Spleen (tissue), 11 donors: Measurements from ENCODE around the gene FMN2. TPM values are rescaled to one million over a fixed set of nuclear protein-coding genes. Genes with fewer than 3 reads are reported as not detected.

Experiments
- DNase-seq: peaks from one replicate; pipeline ENCODE4 v3.0.0-alpha.2; 2020
- H3K27ac ChIP-seq, 8 donors: fragments of 200-600 bp; sonication (generic) in 7 of 8; 1 replicate in 4 of 8; 2 replicates in 4 of 8; pipeline versions ENCODE4 v1.5.0 to v1.8.0; 2016 to 2021; ENCODE audit warnings: inconsistent platforms in 4 of 8, mild to moderate bottlenecking in 4 of 8, moderate library complexity in 1 of 8
- H3K27me3 ChIP-seq, 7 donors: fragments of 200-600 bp; sonication (generic) in 6 of 7; replicated peaks in 1 of 7; 1 replicate in 4 of 7; 2 replicates in 3 of 7; pipeline versions ENCODE4 v1.5.0 to v1.8.0; 2016 to 2021; ENCODE audit warnings: inconsistent platforms in 3 of 7, mild to moderate bottlenecking in 1 of 7
- H3K36me3 ChIP-seq, 6 donors: fragments of 200-600 bp; sonication (generic) in 5 of 6; 1 replicate in 4 of 6; 2 replicates in 2 of 6; pipeline versions ENCODE4 v1.5.0 to v1.8.0; 2016 to 2021; ENCODE audit warnings: inconsistent platforms in 2 of 6
- H3K4me1 ChIP-seq, 6 donors: fragments of 200-600 bp; sonication (generic) in 5 of 6; 1 replicate in 3 of 6; 2 replicates in 3 of 6; pipeline versions ENCODE4 v1.5.0 to v1.8.0; 2016 to 2021; ENCODE audit warnings: inconsistent platforms in 3 of 6
- H3K4me3 ChIP-seq, 8 donors: fragments of 200-600 bp; sonication (generic) in 7 of 8; 1 replicate in 4 of 8; 2 replicates in 4 of 8; pipeline versions ENCODE4 v1.5.0 to v1.8.0; 2016 to 2021; ENCODE audit warnings: inconsistent platforms in 4 of 8, mild to moderate bottlenecking in 4 of 8, moderate library complexity in 2 of 8
- H3K9me3 ChIP-seq, 8 donors: fragments of 200-600 bp; sonication (generic) in 7 of 8; 1 replicate in 4 of 8; 2 replicates in 4 of 8; pipeline versions ENCODE4 v1.5.0 to v1.8.0; 2016 to 2021; ENCODE audit warnings: inconsistent platforms in 4 of 8
- POLR2A ChIP-seq, 3 donors: fragments of 450-650 bp; IDR thresholded peaks; one replicate each; pipeline ENCODE4 v1.5.1; 2017; ENCODE audit warnings: antibody characterized with exemption in 3 of 3, mild to moderate bottlenecking in 1 of 3
- POLR2AphosphoS5 ChIP-seq, 3 donors: sonication (generic); formaldehyde crosslinking; IDR thresholded peaks; one replicate each; pipeline ENCODE4 v1.5.1; 2017; ENCODE audit warnings: antibody characterized with exemption in 3 of 3
- WGBS, 5 donors: extraction: QIAGEN DNeasy Blood & Tissue Kit in 3 of 5; methylation state at CpG; one replicate each; pipeline versions ENCODE4 v1.1.5 to v1.1.7; 2013 to 2018; 5-methylcytosine and 5-hydroxymethylcytosine counted together
- intact Hi-C: fragments of 100-400 bp; cut with DNase I; formaldehyde crosslinking; loops from one replicate; pipeline ENCODE4 v1.15.0; 2023; ENCODE audit warnings: low total_unique reads
- polyA plus RNA-seq, 3 donors: library from polyadenylated mRNA; stranded (reverse); fragments of 200-250 nt; gene quantifications; one replicate each; pipeline ENCODE4 v1.2.1, GENCODE V29; 2013
- total RNA-seq, 7 donors: library from RNA; depleted of rRNA in 3 of 7; stranded (reverse); fragments of >200 nt in 3 of 7; fragmentation: NEBNext Ultra II Directional in 4 of 7; extraction: Animal tissue kit (Norgen Biotek cat#: 25700) in 4 of 7; gene quantifications; one replicate each; pipeline versions ENCODE4 v1.1.0 to v1.2.1, GENCODE V29; 2016 to 2021
- TF ChIP-seq, protein P1 (sequence below), 11 experiments: fragments of 200-600 bp in 7 of 11; fragments of 450-650 bp in 4 of 11; sonication (generic) in 4 of 11; IDR thresholded peaks in 8 of 11; conservative IDR thresholded peaks in 3 of 11; 1 replicate in 7 of 11; 2 replicates in 4 of 11; pipeline versions ENCODE4 v1.4.0 to v1.8.0; 2016 to 2021; ENCODE audit warnings: antibody characterized with exemption in 11 of 11, inconsistent platforms in 4 of 11, mild to moderate bottlenecking in 1 of 11
- donor health status: healthy with polysubstance abuse.
- donor health status: DM: no; HTN: no; CAD: no; lungs with moderate emphysema.
- donor health status: DM: no; HTN: no; CAD: no.
- donor health status: Bipolar disorder and iron deficiency.
- donor health status: healthy.
- donor health status: DM: no; HTN: no; CAD: no.
- donor health status: DM: yes; HTN: yes; CAD: no.

The FMN2 gene
- total and polyA plus RNA-seq, 10 donors: 0.04 to 0.24 (median 0.12) TPM; not detected in 6

DNA sequence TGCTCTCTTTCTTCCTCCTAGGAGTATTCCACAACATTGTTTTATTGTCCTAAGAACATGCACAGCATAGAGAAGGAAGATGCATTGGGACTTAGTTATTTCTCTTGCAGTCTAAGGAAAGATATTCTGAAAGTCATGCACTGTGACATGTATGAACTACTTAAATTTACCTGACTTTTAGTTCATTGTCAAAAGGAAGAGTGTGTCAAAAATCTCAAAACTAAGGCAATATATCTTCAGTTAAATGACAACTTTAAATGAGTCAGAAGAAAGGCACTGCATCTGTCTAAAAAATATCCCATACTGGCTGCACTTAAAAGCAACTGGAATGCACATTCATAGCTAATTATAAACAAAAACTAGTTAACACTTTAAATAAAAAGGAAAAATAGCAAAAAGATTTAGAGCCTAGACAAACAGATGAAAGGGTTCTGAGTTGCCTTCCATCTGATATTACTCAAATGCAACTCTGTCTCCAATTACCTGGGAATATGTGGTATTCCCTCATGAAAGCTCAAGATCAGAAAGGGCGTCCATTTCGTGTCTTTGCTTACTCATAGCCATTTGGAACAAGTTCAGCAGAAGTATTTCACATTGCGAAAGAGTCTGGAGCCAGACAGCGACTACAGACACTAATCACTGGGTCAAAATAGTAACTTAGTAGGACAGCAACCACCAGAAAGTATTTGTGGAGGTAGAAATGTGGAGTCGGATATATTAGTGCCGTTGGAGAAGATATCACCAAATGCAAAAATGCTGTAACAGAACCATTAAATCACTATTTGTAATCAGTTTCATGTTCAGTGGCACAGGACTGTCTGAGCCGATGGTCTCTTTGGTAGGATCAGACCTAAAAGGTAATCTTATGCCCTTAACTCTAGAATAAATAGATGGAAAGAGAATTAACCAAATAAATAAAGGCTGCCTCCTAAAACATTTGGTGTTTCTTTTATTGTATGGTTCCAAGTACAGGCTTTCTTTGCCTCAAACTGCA is 294.6 kb downstream of the FMN2 start:
- Histone ChIP-seq H3K27ac (no peak overlapping the region), H3K9me3 (peaks cover 5 to 24% (median 18%) of the 10 kb centered on the region in 8 donors), H3K4me1 (no peaks in the 10 kb centered on the region), H3K4me3 (no peak overlapping the region), H3K27me3 (no peaks in the 10 kb centered on the region), H3K36me3 (no peaks in the 10 kb centered on the region)
- TF ChIP-seq POLR2A (IDR thresholded peaks at IDR 0.05) (no peak), POLR2AphosphoS5 (IDR thresholded peaks at IDR 0.05) (no peak)
- TF ChIP-seq, protein P1, sequence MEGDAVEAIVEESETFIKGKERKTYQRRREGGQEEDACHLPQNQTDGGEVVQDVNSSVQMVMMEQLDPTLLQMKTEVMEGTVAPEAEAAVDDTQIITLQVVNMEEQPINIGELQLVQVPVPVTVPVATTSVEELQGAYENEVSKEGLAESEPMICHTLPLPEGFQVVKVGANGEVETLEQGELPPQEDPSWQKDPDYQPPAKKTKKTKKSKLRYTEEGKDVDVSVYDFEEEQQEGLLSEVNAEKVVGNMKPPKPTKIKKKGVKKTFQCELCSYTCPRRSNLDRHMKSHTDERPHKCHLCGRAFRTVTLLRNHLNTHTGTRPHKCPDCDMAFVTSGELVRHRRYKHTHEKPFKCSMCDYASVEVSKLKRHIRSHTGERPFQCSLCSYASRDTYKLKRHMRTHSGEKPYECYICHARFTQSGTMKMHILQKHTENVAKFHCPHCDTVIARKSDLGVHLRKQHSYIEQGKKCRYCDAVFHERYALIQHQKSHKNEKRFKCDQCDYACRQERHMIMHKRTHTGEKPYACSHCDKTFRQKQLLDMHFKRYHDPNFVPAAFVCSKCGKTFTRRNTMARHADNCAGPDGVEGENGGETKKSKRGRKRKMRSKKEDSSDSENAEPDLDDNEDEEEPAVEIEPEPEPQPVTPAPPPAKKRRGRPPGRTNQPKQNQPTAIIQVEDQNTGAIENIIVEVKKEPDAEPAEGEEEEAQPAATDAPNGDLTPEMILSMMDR (IDR thresholded peaks at IDR 0.05 in 8 of 11, conservative IDR thresholded peaks at IDR 0.05 in 3 of 11): no peak
- DNase-seq: no peak
- 68 to 80% (median 73%) methylated on average over 7 of the region's 7 CpGs for WGBS, 5 donors
- intact Hi-C loops: no loop called here

DNA sequence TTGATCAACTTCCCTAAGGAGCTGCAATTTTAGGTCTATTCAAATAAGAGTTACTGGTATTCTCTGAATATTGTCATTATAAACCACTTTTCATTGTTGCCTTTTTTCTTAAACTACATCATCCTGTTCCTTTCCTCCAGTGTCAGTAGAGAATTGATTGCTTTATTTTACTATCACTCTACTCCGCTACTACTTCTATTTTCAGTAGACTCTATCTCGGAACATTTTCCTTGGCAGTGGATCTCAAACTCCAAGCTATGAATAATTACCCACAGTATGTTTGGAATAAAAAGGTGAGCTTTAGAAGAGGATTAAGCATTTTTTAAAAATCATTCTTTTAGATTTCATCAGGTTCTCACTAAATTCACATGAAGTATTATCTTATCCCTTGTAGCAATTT is 295.4 kb downstream of the FMN2 start:
- 74 to 90% (median 87%) methylated on average over 2 of the region's 2 CpGs for WGBS, 5 donors
- Histone ChIP-seq H3K36me3 (no peaks in the 10 kb centered on the region), H3K4me3 (no peak overlapping the region), H3K27me3 (no peaks in the 10 kb centered on the region), H3K27ac (no peak overlapping the region), H3K9me3 (peaks cover 0 to 17% (median 10%) of the 10 kb centered on the region in 8 donors), H3K4me1 (no peaks in the 10 kb centered on the region)
- DNase-seq: no peak
- intact Hi-C loops: no loop called here
- TF ChIP-seq POLR2A (IDR thresholded peaks at IDR 0.05) (no peak), POLR2AphosphoS5 (IDR thresholded peaks at IDR 0.05) (no peak)
- TF ChIP-seq, protein P1 (IDR thresholded peaks at IDR 0.05 in 8 of 11, conservative IDR thresholded peaks at IDR 0.05 in 3 of 11): no peak

DNA sequence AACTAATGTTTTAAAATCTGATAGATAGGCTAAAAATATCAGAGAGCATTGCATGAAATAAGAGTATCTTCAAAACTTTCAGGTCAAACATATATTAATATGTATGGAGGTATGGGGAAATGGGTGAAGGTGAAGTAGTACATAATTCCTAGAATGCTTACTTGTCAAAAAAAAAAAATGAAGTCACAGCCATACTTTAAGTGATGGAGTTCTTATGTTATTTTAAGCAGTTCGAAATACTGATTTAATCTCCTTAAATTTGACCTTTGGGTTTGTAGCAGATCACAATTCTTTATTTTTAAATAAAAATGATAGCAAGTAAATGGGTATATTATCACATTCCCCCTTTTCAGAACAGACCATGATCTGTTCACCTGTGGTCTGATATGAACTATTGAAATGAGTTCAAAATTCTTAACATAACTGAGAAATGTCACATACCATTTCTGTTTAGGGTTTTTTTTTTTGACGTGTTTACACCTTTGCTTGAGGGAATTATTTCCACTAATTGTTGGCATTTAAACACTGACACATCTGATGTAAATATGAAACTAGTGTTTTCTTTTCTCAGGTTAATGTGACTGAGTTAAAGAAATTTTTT is 300.1 kb downstream of the FMN2 start:
- Histone ChIP-seq H3K9me3 (peaks cover 0 to 11% (median 0%) of the 10 kb centered on the region in 8 donors), H3K27ac (no peak overlapping the region), H3K27me3 (no peaks in the 10 kb centered on the region), H3K4me3 (no peak overlapping the region), H3K4me1 (no peaks in the 10 kb centered on the region), H3K36me3 (no peaks in the 10 kb centered on the region)
- no peak for TF ChIP-seq POLR2AphosphoS5 (IDR thresholded peaks at IDR 0.05)
- TF ChIP-seq, protein P1 (IDR thresholded peaks at IDR 0.05 in 8 of 11, conservative IDR thresholded peaks at IDR 0.05 in 3 of 11): no peak
- no peak for TF ChIP-seq POLR2A (IDR thresholded peaks at IDR 0.05)
- intact Hi-C loops: no loop called here
- 67 to 74% (median 71%) methylated on average over 2 of the region's 2 CpGs for WGBS, 5 donors
- DNase-seq: no peak

DNA sequence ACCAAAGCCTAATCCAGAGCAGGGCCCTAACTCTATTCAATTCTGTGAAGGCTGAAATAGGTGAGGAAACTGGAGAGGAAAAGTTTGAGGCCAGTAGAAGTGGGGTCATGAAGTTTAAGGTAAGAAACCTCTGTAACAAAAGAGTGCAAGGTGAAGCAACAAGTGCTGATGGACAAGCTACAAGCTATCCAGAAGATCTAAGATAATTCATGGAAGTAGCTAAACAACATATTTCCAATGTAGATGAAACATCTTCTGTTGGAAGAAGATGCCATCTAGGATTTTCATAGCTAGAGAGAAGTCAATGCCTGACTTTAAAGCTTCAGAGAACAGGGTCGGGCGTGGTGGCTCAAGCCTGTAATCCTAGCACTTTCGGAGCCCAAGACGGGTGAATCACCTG is 302.7 kb downstream of the FMN2 start:
- Histone ChIP-seq H3K27ac (no peak overlapping the region), H3K36me3 (no peaks in the 10 kb centered on the region), H3K9me3 (peaks cover 0 to 11% (median 0%) of the 10 kb centered on the region in 8 donors), H3K27me3 (no peaks in the 10 kb centered on the region), H3K4me3 (no peak overlapping the region), H3K4me1 (no peaks in the 10 kb centered on the region)
- no peak for TF ChIP-seq POLR2AphosphoS5 (IDR thresholded peaks at IDR 0.05)
- TF ChIP-seq, protein P1 (IDR thresholded peaks at IDR 0.05 in 8 of 11, conservative IDR thresholded peaks at IDR 0.05 in 3 of 11): no peak
- TF ChIP-seq POLR2A (IDR thresholded peaks at IDR 0.05): no peak
- intact Hi-C loops: no loop called here
- WGBS, 5 donors: 91 to 96% (median 94%) methylated on average over 4 of the region's 4 CpGs
- DNase-seq: no peak
